Stomach (tissue), 4 donors: ENCODE measurements around the gene TMEM179.

Source experiments
- POLR2A ChIP-seq, 4 donors: fragments of 450-650 bp; IDR thresholded peaks; one replicate each; pipeline ENCODE4 v1.6.1; 2016; ENCODE audit warnings: antibody characterized with exemption in 4 of 4, control low read depth in 2 of 4, mild to moderate bottlenecking in 1 of 4, moderate library complexity in 1 of 4
- TF ChIP-seq, protein P1 (sequence below), 7 experiments: fragments of 450-650 bp in 4 of 7; fragments of 200-600 bp in 3 of 7; sonication (generic) in 3 of 7; IDR thresholded peaks; one replicate each; pipeline ENCODE4 v1.5.1; 2016 to 2019; ENCODE audit warnings: antibody characterized with exemption in 7 of 7, control low read depth in 2 of 7, mild to moderate bottlenecking in 1 of 7

DNA sequence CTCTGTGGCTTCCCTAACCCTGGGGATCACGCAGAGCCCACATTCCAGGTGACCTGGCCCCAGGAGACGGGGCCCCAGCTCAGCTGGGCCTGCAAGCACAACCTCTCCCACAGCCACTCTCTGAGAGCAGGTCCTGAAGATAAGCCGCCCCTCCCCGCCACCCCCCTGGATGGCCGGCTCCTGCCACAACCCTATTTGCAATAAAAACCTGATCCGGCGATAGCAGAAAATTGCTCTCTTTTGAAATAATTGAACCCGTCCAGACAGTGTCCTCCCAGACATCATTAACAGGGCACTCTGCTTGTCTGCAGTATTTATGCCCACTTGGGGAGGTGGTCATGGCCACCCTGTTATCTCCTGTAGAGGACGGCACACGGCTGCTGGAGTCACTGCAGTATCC lies 20.0 kb downstream of the TMEM179 start:
- TF ChIP-seq, protein P1, sequence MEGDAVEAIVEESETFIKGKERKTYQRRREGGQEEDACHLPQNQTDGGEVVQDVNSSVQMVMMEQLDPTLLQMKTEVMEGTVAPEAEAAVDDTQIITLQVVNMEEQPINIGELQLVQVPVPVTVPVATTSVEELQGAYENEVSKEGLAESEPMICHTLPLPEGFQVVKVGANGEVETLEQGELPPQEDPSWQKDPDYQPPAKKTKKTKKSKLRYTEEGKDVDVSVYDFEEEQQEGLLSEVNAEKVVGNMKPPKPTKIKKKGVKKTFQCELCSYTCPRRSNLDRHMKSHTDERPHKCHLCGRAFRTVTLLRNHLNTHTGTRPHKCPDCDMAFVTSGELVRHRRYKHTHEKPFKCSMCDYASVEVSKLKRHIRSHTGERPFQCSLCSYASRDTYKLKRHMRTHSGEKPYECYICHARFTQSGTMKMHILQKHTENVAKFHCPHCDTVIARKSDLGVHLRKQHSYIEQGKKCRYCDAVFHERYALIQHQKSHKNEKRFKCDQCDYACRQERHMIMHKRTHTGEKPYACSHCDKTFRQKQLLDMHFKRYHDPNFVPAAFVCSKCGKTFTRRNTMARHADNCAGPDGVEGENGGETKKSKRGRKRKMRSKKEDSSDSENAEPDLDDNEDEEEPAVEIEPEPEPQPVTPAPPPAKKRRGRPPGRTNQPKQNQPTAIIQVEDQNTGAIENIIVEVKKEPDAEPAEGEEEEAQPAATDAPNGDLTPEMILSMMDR (IDR thresholded peaks at IDR 0.05) = no peak
- no peak for TF ChIP-seq POLR2A (IDR thresholded peaks at IDR 0.05)
